Ovary (tissue), 9 donors: ENCODE data around the gene SLX4IP. TPM values are rescaled to one million over a fixed set of nuclear protein-coding genes. Genes with fewer than 3 reads are reported as not detected.

Experiments
- DNase-seq, 5 donors: peaks; one replicate each; pipeline ENCODE4 v3.0.0-alpha.2; 2019 to 2020
- H3K27ac ChIP-seq, 2 donors: fragments of 200-600 bp; one replicate each; pipeline versions ENCODE4 v1.5.1 to v1.8.0; 2019 to 2022
- H3K27me3 ChIP-seq: fragments of 200-600 bp; one replicate; pipeline ENCODE4 v1.8.0; 2022
- H3K36me3 ChIP-seq: fragments of 200-600 bp; sonication (generic); one replicate; pipeline ENCODE4 v1.5.1; 2019
- H3K4me1 ChIP-seq: one replicate; pipeline ENCODE4 v1.8.1; 2013; ENCODE audit warnings: mild to moderate bottlenecking, moderate library complexity; ENCODE audit not compliant: insufficient read depth
- H3K4me3 ChIP-seq: fragments of 200-600 bp; sonication (generic); one replicate; pipeline ENCODE4 v1.5.1; 2017
- H3K9me3 ChIP-seq, 2 donors: fragments of 200-600 bp in 1 of 2; sonication (generic) in 1 of 2; one replicate each; pipeline versions ENCODE4 v1.5.1 to v1.8.1; 2013 to 2019; ENCODE audit warnings: mild to moderate bottlenecking in 1 of 2, moderate library complexity in 1 of 2
- CTCF ChIP-seq, 3 donors: fragments of 450-650 bp in 2 of 3; fragments of 200-600 bp in 1 of 3; IDR thresholded peaks; one replicate each; pipeline versions ENCODE4 v1.5.1 to v1.8.0; 2016 to 2022; ENCODE audit warnings: antibody characterized with exemption in 3 of 3, mild to moderate bottlenecking in 1 of 3
- EP300 ChIP-seq: sonication (generic); formaldehyde crosslinking; IDR thresholded peaks from one replicate; pipeline ENCODE4 v1.6.1; 2017; ENCODE audit warnings: antibody characterized with exemption
- POLR2A ChIP-seq: fragments of 450-650 bp; IDR thresholded peaks from one replicate; pipeline ENCODE4 v1.6.1; 2017; ENCODE audit warnings: antibody characterized with exemption, mild to moderate bottlenecking, moderate library complexity
- WGBS, 3 donors: extraction: QIAGEN DNeasy Blood & Tissue Kit in 1 of 3; methylation state at CpG; one replicate each; pipeline versions ENCODE4 v1.1.5 to v1.1.7; 2013 to 2017; 5-methylcytosine and 5-hydroxymethylcytosine counted together
- intact Hi-C, 4 donors: fragments of 100-400 bp; cut with DNase I; formaldehyde crosslinking; loops; one replicate each; pipeline versions ENCODE4 v1.11.0 to v1.15.1; 2022 to 2023
- polyA plus RNA-seq, 2 donors: library from polyadenylated mRNA; stranded (reverse); fragments of 200-250 nt in 1 of 2; fragments of 350-450 nt in 1 of 2; fragmentation: Illumina TruSeq in 1 of 2; extraction: RNeasy Lipid Tissue Mini Kit (QIAGEN cat#74804) in 1 of 2; gene quantifications; one replicate each; pipeline ENCODE4 v1.2.3, GENCODE V29; 2013 to 2014
- total RNA-seq, 7 donors: library from RNA; depleted of rRNA in 2 of 7; stranded (reverse); fragments of >200 nt in 2 of 7; fragmentation: NEBNext Ultra II Directional in 3 of 7; extraction: Animal tissue kit (Norgen Biotek cat#: 25700) in 3 of 7; gene quantifications; one replicate each; pipeline versions ENCODE4 v1.1.0 to v1.2.4, GENCODE V29; 2016 to 2023
- donor health status: DM: no; HTN: no; CAD: no; lungs with moderate emphysema.
- donor health status: DM: no; HTN: no; CAD: no.
- donor health status: Bipolar disorder and iron deficiency.
- donor health status: DM: yes; HTN: yes; CAD: no.
- donor health status: DM: no; HTN: no; CAD: no.
- donor health status: DM: yes; HTN: yes; CAD: no.

The SLX4IP gene
- total and polyA plus RNA-seq, 9 donors = 0.98 to 5.1 (median 2.8) TPM

GRCh38 chr20:10618611-10619245 is 183.6 kb downstream of the SLX4IP start:
- TF ChIP-seq POLR2A (no peak), CTCF (IDR thresholded peaks at IDR 0.05) (no peak), EP300 (no peak)
- 76 to 90% (median 85%) methylated on average over 6 of the region's 6 CpGs for WGBS, 3 donors
- H3K36me3 ChIP-seq = no peaks in the 10 kb centered on the region
- H3K27ac ChIP-seq = no peak overlapping the region
- intact Hi-C loops = no loop called here
- no peaks in the 10 kb centered on the region for H3K9me3 ChIP-seq
- no peak overlapping the region for H3K4me3 ChIP-seq
- no peaks in the 10 kb centered on the region for H3K4me1 ChIP-seq
- no peak for DNase-seq
- H3K27me3 ChIP-seq = no peaks in the 10 kb centered on the region

- H3K27ac ChIP-seq = no peak overlapping the region
- intact Hi-C loops = no loop called here
Observed at GRCh38 chr20:10619427-10619826, 184.3 kb downstream of the SLX4IP start.

GRCh38 chr20:10621149-10621548 is 186.0 kb downstream of the SLX4IP start:
- no peak for TF ChIP-seq POLR2A

More at GRCh38 chr20:10619427-10619826, 184.3 kb downstream of the SLX4IP start:
- Histone ChIP-seq H3K4me3 (no peak overlapping the region), H3K9me3 (no peaks in the 10 kb centered on the region), H3K36me3 (no peaks in the 10 kb centered on the region), H3K27me3 (no peaks in the 10 kb centered on the region), H3K4me1 (no peaks in the 10 kb centered on the region)
- DNase-seq = no peak
- TF ChIP-seq POLR2A (no peak), CTCF (IDR thresholded peaks at IDR 0.05) (no peak), EP300 (no peak)
- 49 to 68% (median 63%) methylated on average over 3 of the region's 3 CpGs for WGBS, 3 donors

GRCh38 chr20:10622657-10623418 is 187.7 kb downstream of the SLX4IP start:
- peak overlapping the region; percentile 24 for H3K4me3 ChIP-seq
- no peaks in the 10 kb centered on the region for H3K4me1 ChIP-seq
- no peaks in the 10 kb centered on the region for H3K9me3 ChIP-seq
- intact Hi-C loops = no loop called here
- 7 to 9% (median 8%) methylated on average over 16 of the region's 16 CpGs for WGBS, 3 donors
- TF ChIP-seq CTCF (IDR thresholded peaks at IDR 0.05) (no peak), EP300 (no peak)
- peak; percentile 52 to 70 (median 60) for DNase-seq
- H3K36me3 ChIP-seq = no peaks in the 10 kb centered on the region
- H3K27me3 ChIP-seq = no peaks in the 10 kb centered on the region
- H3K27ac ChIP-seq = peak overlapping the region; percentile 26 to 63

More at GRCh38 chr20:10621149-10621548, 186.0 kb downstream of the SLX4IP start:
- no peaks in the 10 kb centered on the region for H3K27me3 ChIP-seq
- no peak overlapping the region for H3K4me3 ChIP-seq
- H3K36me3 ChIP-seq = no peaks in the 10 kb centered on the region
- intact Hi-C loops = no loop called here
- no peak overlapping the region for H3K27ac ChIP-seq
- 42 to 70% (median 64%) methylated on average over 3 of the region's 3 CpGs for WGBS, 3 donors
- H3K9me3 ChIP-seq = no peaks in the 10 kb centered on the region
- no peaks in the 10 kb centered on the region for H3K4me1 ChIP-seq
- no peak for DNase-seq

- DNase-seq = no peak
- TF ChIP-seq EP300 (no peak), POLR2A (no peak), CTCF (IDR thresholded peaks at IDR 0.05) (no peak)
- intact Hi-C loops = no loop called here
- H3K27ac ChIP-seq = no peak overlapping the region
- H3K36me3 ChIP-seq = no peaks in the 10 kb centered on the region
- H3K27me3 ChIP-seq = no peaks in the 10 kb centered on the region
- no peak overlapping the region for H3K4me3 ChIP-seq
- WGBS, 3 donors = 92 to 95% (median 94%) methylated on average over 2 of the region's 2 CpGs
- H3K4me1 ChIP-seq = no peaks in the 10 kb centered on the region
- H3K9me3 ChIP-seq = no peaks in the 10 kb centered on the region
Observed at GRCh38 chr20:10625641-10626040, 190.5 kb downstream of the SLX4IP start.
